Upper lobe of left lung (tissue), 6 donors: ENCODE data around the gene GABPB1. TPM values are rescaled to one million over a fixed set of nuclear protein-coding genes. Genes with fewer than 3 reads are reported as not detected.
A peak's percentile ranks its signal among the peaks of the same experiment; 100 is the strongest.

Source experiments
- ATAC-seq, 2 donors: fragments of 200-7000 bp; cut with Tn5 transposase; one replicate each; pipeline ENCODE4 v1.9.1; 2022; ENCODE audit warnings: mild to moderate bottlenecking in 2 of 2, moderate library complexity in 2 of 2; ENCODE audit not compliant: low FRiP score in 2 of 2
- DNase-seq, 2 donors: peaks; one replicate each; pipeline ENCODE4 v3.0.0-alpha.2; 2019 to 2020
- H3K27ac ChIP-seq, 4 donors: fragments of 200-600 bp; sonication (generic); one replicate each; pipeline ENCODE4 v1.5.1; 2016 to 2019
- H3K27me3 ChIP-seq, 4 donors: fragments of 200-600 bp; sonication (generic); one replicate each; pipeline ENCODE4 v1.5.1; 2017 to 2019
- H3K36me3 ChIP-seq, 4 donors: fragments of 200-600 bp; sonication (generic); one replicate each; pipeline ENCODE4 v1.5.1; 2016 to 2019
- H3K4me1 ChIP-seq, 4 donors: fragments of 200-600 bp; sonication (generic); one replicate each; pipeline ENCODE4 v1.5.1; 2018 to 2019
- H3K4me3 ChIP-seq, 4 donors: fragments of 200-600 bp; sonication (generic); one replicate each; pipeline ENCODE4 v1.5.1; 2017 to 2019; ENCODE audit warnings: mild to moderate bottlenecking in 2 of 4, moderate library complexity in 1 of 4
- H3K9me3 ChIP-seq, 4 donors: fragments of 200-600 bp; sonication (generic); one replicate each; pipeline ENCODE4 v1.5.1; 2018 to 2019
- EP300 ChIP-seq, 4 donors: sonication (generic); formaldehyde crosslinking; IDR thresholded peaks; one replicate each; pipeline ENCODE4 v1.5.1; 2017; ENCODE audit warnings: antibody characterized with exemption in 4 of 4, control low read depth in 2 of 4
- POLR2A ChIP-seq, 4 donors: fragments of 450-650 bp; IDR thresholded peaks; one replicate each; pipeline ENCODE4 v1.5.1; 2016 to 2017; ENCODE audit warnings: antibody characterized with exemption in 4 of 4, mild to moderate bottlenecking in 2 of 4
- POLR2AphosphoS5 ChIP-seq, 2 donors: sonication (generic); formaldehyde crosslinking; IDR thresholded peaks; one replicate each; pipeline ENCODE4 v1.5.1; 2017; ENCODE audit warnings: antibody characterized with exemption in 2 of 2
- WGBS, 2 donors: methylation state at CpG; one replicate each; pipeline ENCODE4 v1.1.5; 2017 to 2018; 5-methylcytosine and 5-hydroxymethylcytosine counted together
- total RNA-seq, 6 donors: library from RNA; depleted of rRNA in 4 of 6; stranded (reverse); fragments of >200 nt in 4 of 6; gene quantifications; one replicate each; pipeline versions ENCODE4 v1.1.0 to v1.2.1, GENCODE V29; 2016 to 2021
- TF ChIP-seq, protein P1 (sequence below), 6 experiments: fragments of 450-650 bp in 4 of 6; fragments of 200-600 bp in 2 of 6; sonication (generic) in 2 of 6; IDR thresholded peaks; one replicate each; pipeline ENCODE4 v1.5.1; 2016 to 2019; ENCODE audit warnings: antibody characterized with exemption in 6 of 6
- donor health status: DM: no; HTN: no; CAD: no; lungs with moderate emphysema.
- donor health status: DM: no; HTN: yes; CAD: no; lungs with severe emphysema.

Gene GABPB1
- total RNA-seq, 6 donors from 2014 or later: 7.3 to 22.5 (median 14.4) TPM

DNA sequence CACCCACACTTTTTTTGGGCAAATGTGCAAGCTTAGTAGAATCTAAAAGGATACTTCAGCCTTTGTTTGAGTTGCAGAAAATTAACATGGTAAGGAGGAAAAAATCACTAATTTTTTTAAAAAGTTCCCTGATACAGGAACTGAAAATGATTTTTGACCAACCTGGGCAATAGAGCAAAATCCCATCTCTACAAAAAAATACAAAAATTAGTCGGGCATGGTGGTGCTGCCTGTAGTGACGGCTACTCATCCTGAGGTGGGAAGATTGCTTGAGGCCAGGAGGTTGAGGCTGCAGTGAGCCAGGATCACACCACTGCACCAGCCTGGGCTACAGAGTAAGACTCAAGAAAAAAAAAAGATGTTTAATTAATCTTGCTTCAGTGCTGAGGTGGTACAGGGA lies 10.6 kb upstream of the GABPB1 start:
- H3K27ac ChIP-seq: no peak overlapping the region
- ATAC-seq (no peak), DNase-seq (no peak)
- no peaks in the 10 kb centered on the region for H3K9me3 ChIP-seq
- no peak overlapping the region for H3K4me3 ChIP-seq
- 86 to 96% methylated on average over 2 of the region's 2 CpGs for WGBS, 2 donors
- TF ChIP-seq, protein P1, sequence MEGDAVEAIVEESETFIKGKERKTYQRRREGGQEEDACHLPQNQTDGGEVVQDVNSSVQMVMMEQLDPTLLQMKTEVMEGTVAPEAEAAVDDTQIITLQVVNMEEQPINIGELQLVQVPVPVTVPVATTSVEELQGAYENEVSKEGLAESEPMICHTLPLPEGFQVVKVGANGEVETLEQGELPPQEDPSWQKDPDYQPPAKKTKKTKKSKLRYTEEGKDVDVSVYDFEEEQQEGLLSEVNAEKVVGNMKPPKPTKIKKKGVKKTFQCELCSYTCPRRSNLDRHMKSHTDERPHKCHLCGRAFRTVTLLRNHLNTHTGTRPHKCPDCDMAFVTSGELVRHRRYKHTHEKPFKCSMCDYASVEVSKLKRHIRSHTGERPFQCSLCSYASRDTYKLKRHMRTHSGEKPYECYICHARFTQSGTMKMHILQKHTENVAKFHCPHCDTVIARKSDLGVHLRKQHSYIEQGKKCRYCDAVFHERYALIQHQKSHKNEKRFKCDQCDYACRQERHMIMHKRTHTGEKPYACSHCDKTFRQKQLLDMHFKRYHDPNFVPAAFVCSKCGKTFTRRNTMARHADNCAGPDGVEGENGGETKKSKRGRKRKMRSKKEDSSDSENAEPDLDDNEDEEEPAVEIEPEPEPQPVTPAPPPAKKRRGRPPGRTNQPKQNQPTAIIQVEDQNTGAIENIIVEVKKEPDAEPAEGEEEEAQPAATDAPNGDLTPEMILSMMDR (IDR thresholded peaks at IDR 0.05): no peak
- TF ChIP-seq EP300 (IDR thresholded peaks at IDR 0.05) (no peak), POLR2A (IDR thresholded peaks at IDR 0.05) (no peak), POLR2AphosphoS5 (IDR thresholded peaks at IDR 0.05) (no peak)
- no peaks in the 10 kb centered on the region for H3K27me3 ChIP-seq
- H3K36me3 ChIP-seq: peaks cover 0 to 3% (median under 1%) of the 10 kb centered on the region in 4 donors
- no peaks in the 10 kb centered on the region for H3K4me1 ChIP-seq

DNA sequence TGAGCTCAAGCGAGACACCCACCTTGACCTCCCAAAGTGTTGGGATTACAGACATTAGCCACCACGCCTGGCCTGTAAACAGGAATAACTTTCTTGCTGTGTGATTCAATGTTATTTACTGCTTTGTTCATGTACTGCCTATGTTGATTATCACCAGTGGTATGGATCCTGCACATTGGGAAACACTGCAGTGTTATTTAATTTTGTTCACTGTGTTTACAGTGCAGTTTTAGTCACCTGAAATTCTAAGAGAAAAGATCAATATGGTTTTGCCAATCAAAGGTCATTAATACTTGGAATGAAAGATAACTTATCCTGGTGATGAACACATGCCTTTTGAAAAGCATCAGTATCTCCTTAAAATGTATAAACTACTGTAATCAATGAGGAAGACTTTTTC lies 8.6 kb upstream of the GABPB1 start:
- 83 to 95% methylated on average over 2 of the region's 2 CpGs for WGBS, 2 donors
- H3K27me3 ChIP-seq: no peaks in the 10 kb centered on the region
- peaks cover 0 to 9% (median 2%) of the 10 kb centered on the region in 4 donors for H3K36me3 ChIP-seq

GRCh38 chr15:50361756-50362155 lies 6.8 kb upstream of the GABPB1 start:
- H3K9me3 ChIP-seq: no peaks in the 10 kb centered on the region
- whole genome bisulfite sequencing, 2 donors: 81 to 84% methylated on average over 6 of the region's 6 CpGs
- H3K36me3 ChIP-seq: peaks cover 0 to 12% (median 2%) of the 10 kb centered on the region in 4 donors
- H3K4me3 ChIP-seq: no peak overlapping the region
- DNase-seq (no peak), ATAC-seq (no peak)
- TF ChIP-seq, protein P1 (IDR thresholded peaks at IDR 0.05): no peak
- TF ChIP-seq EP300 (IDR thresholded peaks at IDR 0.05) (no peak), POLR2AphosphoS5 (IDR thresholded peaks at IDR 0.05) (no peak), POLR2A (IDR thresholded peaks at IDR 0.05) (no peak)
- peaks cover 4 to 11% (median 7%) of the 10 kb centered on the region in 4 donors for H3K4me1 ChIP-seq
- no peak overlapping the region for H3K27ac ChIP-seq
- H3K27me3 ChIP-seq: no peaks in the 10 kb centered on the region

More for the DNA sequence above, 8.6 kb upstream of the GABPB1 start:
- Histone ChIP-seq H3K27ac (no peak overlapping the region), H3K4me3 (no peak overlapping the region), H3K4me1 (peaks cover 0 to 2% (median 0%) of the 10 kb centered on the region in 4 donors), H3K9me3 (no peaks in the 10 kb centered on the region)
- DNase-seq (no peak), ATAC-seq (no peak)
- TF ChIP-seq POLR2AphosphoS5 (IDR thresholded peaks at IDR 0.05) (no peak), EP300 (IDR thresholded peaks at IDR 0.05) (no peak), POLR2A (IDR thresholded peaks at IDR 0.05) (no peak)
- TF ChIP-seq, protein P1 (IDR thresholded peaks at IDR 0.05): no peak

DNA sequence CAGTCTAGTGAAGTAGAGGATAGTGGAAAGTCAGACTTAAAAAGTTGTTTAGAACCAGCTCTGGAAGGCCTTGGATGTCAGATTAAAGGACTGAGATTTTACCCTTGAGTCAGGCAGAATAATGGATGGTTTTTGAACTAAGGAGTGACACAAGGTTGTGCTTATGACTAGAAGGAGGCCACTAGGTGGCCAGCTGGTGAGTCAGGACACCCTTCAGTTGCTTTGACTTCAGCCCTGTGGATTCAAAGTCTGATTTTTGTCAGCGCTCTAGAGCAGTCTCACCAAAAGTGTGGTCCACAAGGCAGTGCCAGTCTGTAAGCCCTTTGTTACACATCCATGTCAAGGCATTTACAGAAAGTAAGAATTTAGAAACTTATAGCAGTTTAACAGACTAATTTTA lies 3.8 kb upstream of the GABPB1 start:
- H3K9me3 ChIP-seq: no peaks in the 10 kb centered on the region
- H3K4me3 ChIP-seq: no peak overlapping the region
- no peak overlapping the region for H3K27ac ChIP-seq
- H3K36me3 ChIP-seq: peaks cover 0 to 12% (median 2%) of the 10 kb centered on the region in 4 donors
- no peak for ATAC-seq
- peaks cover 14 to 22% (median 19%) of the 10 kb centered on the region in 4 donors for H3K4me1 ChIP-seq
- peak in 1 of 2 donors; percentile 33 for DNase-seq
- WGBS, 2 donors: 76 to 92% methylated on average over 1 of the region's 1 CpG
- H3K27me3 ChIP-seq: no peaks in the 10 kb centered on the region
- TF ChIP-seq POLR2AphosphoS5 (IDR thresholded peaks at IDR 0.05): no peak
- TF ChIP-seq, protein P1 (IDR thresholded peaks at IDR 0.05): peak in 1 of 6 experiments; percentile 23

DNA sequence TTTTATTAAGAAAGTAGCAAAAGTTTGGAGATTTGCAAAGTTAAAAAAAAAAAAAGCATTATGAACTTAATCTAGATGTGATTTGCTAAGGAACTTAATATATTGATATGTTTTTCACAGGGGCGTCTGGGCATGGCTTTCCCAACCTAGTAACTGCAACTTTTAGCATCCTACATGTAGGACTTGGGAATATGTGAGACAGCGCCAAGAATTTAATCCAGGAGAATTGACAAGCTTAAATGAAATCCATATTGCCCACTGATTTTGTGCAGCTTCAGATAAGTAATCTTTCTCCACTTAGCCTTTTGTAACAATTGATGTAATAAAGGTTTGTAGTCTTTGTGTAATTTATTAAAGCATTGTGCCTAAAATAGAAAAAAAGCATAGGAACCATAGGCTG lies 982 bp upstream of the GABPB1 start:
- WGBS, 2 donors: 23 to 24% methylated on average over 2 of the region's 2 CpGs
- Histone ChIP-seq H3K27ac (peak overlapping the region; percentile 99 to 100 (median 100)), H3K36me3 (peaks cover 0 to 12% (median 2%) of the 10 kb centered on the region in 4 donors), H3K9me3 (no peaks in the 10 kb centered on the region), H3K4me3 (peak overlapping the region; percentile 88 to 93 (median 90)), H3K4me1 (peaks cover 32 to 42% (median 39%) of the 10 kb centered on the region in 4 donors), H3K27me3 (no peaks in the 10 kb centered on the region)
- TF ChIP-seq POLR2A (IDR thresholded peaks at IDR 0.05) (no peak), EP300 (IDR thresholded peaks at IDR 0.05) (no peak), POLR2AphosphoS5 (IDR thresholded peaks at IDR 0.05) (no peak)
- TF ChIP-seq, protein P1 (IDR thresholded peaks at IDR 0.05): no peak
- ATAC-seq (no peak), DNase-seq (no peak)
